HG03378 (cell line): ENCODE results near the gene PPIF.

ENCODE experiments used
- ATAC-seq: cut with Tn5 transposase; IDR thresholded peaks from one replicate; pipeline ENCODE4 v1.9.1; 2021; ENCODE audit warnings: mild to moderate bottlenecking, moderate library complexity; ENCODE audit not compliant: unreplicated experiment

PPIF gene

GRCh38 chr10:79313320-79313719 is 33.9 kb upstream of the PPIF start:
- ATAC-seq = no peak

- no peak for ATAC-seq
Observed at GRCh38 chr10:79313911-79314439, 33.3 kb upstream of the PPIF start.

GRCh38 chr10:79314761-79315601 is 32.3 kb upstream of the PPIF start:
- no peak for ATAC-seq

- no peak for ATAC-seq
Observed at GRCh38 chr10:79315602-79315920, 31.7 kb upstream of the PPIF start.

GRCh38 chr10:79316671-79317431 is 30.4 kb upstream of the PPIF start:
- peak; percentile 89 for ATAC-seq

GRCh38 chr10:79318369-79318768 is 28.9 kb upstream of the PPIF start:
- ATAC-seq = no peak

- no peak for ATAC-seq
Observed at GRCh38 chr10:79319115-79319771, 28.0 kb upstream of the PPIF start.

- ATAC-seq = no peak
Observed at GRCh38 chr10:79320316-79320715, 27.0 kb upstream of the PPIF start.

GRCh38 chr10:79320820-79321493 is 26.3 kb upstream of the PPIF start:
- no peak for ATAC-seq

- ATAC-seq = no peak
Observed at GRCh38 chr10:79321494-79321882, 25.8 kb upstream of the PPIF start.

- no peak for ATAC-seq
Observed at GRCh38 chr10:79321951-79322350, 25.3 kb upstream of the PPIF start.

GRCh38 chr10:79322616-79323543 is 24.4 kb upstream of the PPIF start:
- ATAC-seq = peak; percentile 51

- ATAC-seq = no peak
Observed at GRCh38 chr10:79323602-79324001, 23.7 kb upstream of the PPIF start.

GRCh38 chr10:79324032-79324695 is 23.1 kb upstream of the PPIF start:
- ATAC-seq = no peak

GRCh38 chr10:79326361-79327089 is 20.7 kb upstream of the PPIF start:
- ATAC-seq = no peak

- ATAC-seq = peak; percentile 45
Observed at GRCh38 chr10:79327090-79327457, 20.2 kb upstream of the PPIF start.

GRCh38 chr10:79328147-79328701 is 19.0 kb upstream of the PPIF start:
- ATAC-seq = no peak

- no peak for ATAC-seq
Observed at GRCh38 chr10:79328737-79329504, 18.3 kb upstream of the PPIF start.
